Type B pancreatic cell (in vitro differentiated cells): ENCODE results near the gene NMRAL1. TPM values are rescaled to one million over a fixed set of nuclear protein-coding genes. Genes with fewer than 3 reads are reported as not detected.

Experiments used
- DNase-seq: peaks from one replicate; pipeline ENCODE4 v3.0.0; 2021; ENCODE audit warnings: mixed read lengths; ENCODE audit not compliant: unreplicated experiment; ENCODE audit errors: extremely low spot score
- H3K27ac Mint-ChIP-seq: 2 replicates; pipeline ENCODE4 v1.8.0; 2021; ENCODE audit warnings: mild to moderate bottlenecking, mixed read lengths
- H3K27me3 Mint-ChIP-seq: 2 replicates; pipeline ENCODE4 v1.8.0; 2021; ENCODE audit warnings: mixed read lengths
- H3K36me3 Mint-ChIP-seq: 2 replicates; pipeline ENCODE4 v1.8.0; 2021; ENCODE audit warnings: mixed read lengths
- H3K4me1 Mint-ChIP-seq: one replicate; pipeline ENCODE4 v1.8.0; 2021; ENCODE audit warnings: mixed read lengths; ENCODE audit not compliant: unreplicated experiment
- H3K4me3 Mint-ChIP-seq: 2 replicates; pipeline ENCODE4 v1.8.0; 2021; ENCODE audit warnings: mild to moderate bottlenecking, mixed read lengths
- H3K9me3 Mint-ChIP-seq: 2 replicates; pipeline ENCODE4 v1.8.0; 2021; ENCODE audit warnings: mixed read lengths
- total RNA-seq: library from RNA; stranded (reverse); gene quantifications from 2 replicates; pipeline ENCODE4 v1.2.1, GENCODE V29; 2021; ENCODE audit warnings: low replicate concordance
- TF ChIP-seq, protein P1 (sequence below): fragments of 200-600 bp; sonication (generic); conservative IDR thresholded peaks from 2 replicates; pipeline ENCODE4 v1.5.0; 2021; ENCODE audit warnings: antibody characterized with exemption, mild to moderate bottlenecking

The NMRAL1 gene
- total RNA-seq, 1 donor from 2014 or later: 49.1 TPM

- Mint-ChIP-seq H3K36me3 (no peaks in the 10 kb centered on the region), H3K27ac (peak overlapping the region; percentile 53), H3K9me3 (no peaks in the 10 kb centered on the region), H3K27me3 (no peaks in the 10 kb centered on the region), H3K4me1 (peaks cover 29% of the 10 kb centered on the region), H3K4me3 (no peak overlapping the region)
- TF ChIP-seq, protein P1, sequence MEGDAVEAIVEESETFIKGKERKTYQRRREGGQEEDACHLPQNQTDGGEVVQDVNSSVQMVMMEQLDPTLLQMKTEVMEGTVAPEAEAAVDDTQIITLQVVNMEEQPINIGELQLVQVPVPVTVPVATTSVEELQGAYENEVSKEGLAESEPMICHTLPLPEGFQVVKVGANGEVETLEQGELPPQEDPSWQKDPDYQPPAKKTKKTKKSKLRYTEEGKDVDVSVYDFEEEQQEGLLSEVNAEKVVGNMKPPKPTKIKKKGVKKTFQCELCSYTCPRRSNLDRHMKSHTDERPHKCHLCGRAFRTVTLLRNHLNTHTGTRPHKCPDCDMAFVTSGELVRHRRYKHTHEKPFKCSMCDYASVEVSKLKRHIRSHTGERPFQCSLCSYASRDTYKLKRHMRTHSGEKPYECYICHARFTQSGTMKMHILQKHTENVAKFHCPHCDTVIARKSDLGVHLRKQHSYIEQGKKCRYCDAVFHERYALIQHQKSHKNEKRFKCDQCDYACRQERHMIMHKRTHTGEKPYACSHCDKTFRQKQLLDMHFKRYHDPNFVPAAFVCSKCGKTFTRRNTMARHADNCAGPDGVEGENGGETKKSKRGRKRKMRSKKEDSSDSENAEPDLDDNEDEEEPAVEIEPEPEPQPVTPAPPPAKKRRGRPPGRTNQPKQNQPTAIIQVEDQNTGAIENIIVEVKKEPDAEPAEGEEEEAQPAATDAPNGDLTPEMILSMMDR: peak; percentile 83
- no peak for DNase-seq
These were observed 43.6 kb upstream of the NMRAL1 start for GRCh38 chr16:4517812-4518680.

DNA sequence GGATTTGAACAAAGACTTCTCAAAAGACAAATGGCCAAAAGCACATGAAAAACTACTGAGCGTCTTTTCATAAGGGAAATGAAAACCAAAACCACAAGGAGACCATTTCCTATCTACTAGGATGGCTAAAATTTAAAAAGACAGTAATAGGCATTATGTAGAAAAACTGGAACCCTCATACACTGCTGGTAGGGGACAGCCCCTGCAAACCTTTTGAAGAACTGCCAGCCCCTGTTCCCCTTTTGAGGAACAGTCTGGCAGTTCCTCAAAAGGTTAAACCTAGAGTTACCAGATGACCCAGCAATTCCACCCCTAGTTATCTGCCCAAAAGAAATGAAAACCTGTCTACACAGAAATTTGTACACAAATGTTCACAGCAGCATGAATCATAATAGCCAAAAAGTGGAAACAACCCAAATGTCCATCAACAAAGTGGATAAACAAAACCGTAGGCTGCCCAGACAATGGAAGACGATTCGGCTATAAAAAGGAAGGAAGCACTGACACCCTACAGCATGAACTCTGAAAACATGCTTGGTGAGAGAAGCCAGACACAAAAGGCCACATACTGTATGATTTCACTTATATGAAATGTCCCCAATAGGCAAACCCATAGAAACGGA is 41.3 kb upstream of the NMRAL1 start:
- TF ChIP-seq, protein P1: no peak
- Mint-ChIP-seq H3K4me3 (no peak overlapping the region), H3K27me3 (no peaks in the 10 kb centered on the region), H3K27ac (no peak overlapping the region), H3K9me3 (no peaks in the 10 kb centered on the region), H3K36me3 (peaks cover 4% of the 10 kb centered on the region), H3K4me1 (peaks cover 27% of the 10 kb centered on the region)
- DNase-seq: no peak

DNA sequence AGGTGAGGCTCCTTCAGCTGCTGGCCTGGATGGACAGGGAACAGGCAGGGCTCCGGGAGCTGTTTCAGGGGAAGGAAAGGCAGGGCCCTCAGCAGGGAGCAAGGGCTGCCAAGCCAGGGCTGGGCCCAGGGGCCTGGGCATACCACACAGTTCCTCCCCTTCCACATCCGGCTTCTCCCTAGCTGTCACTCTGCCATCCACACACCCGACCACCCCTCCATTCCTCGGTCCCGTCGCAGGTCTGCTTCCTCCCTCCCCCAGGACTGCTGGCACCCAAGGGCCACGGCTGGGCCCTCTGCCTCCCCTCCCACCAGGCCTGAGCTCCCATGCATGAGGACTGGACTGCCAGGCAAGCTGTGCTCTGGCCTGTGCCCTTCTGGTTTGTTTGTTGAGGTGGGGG is 40.2 kb upstream of the NMRAL1 start:
- Mint-ChIP-seq H3K27me3 (no peaks in the 10 kb centered on the region), H3K4me1 (peaks cover 24% of the 10 kb centered on the region), H3K36me3 (peaks cover 4% of the 10 kb centered on the region), H3K9me3 (no peaks in the 10 kb centered on the region), H3K4me3 (no peak overlapping the region), H3K27ac (no peak overlapping the region)
- DNase-seq: no peak
- TF ChIP-seq, protein P1: no peak

DNA sequence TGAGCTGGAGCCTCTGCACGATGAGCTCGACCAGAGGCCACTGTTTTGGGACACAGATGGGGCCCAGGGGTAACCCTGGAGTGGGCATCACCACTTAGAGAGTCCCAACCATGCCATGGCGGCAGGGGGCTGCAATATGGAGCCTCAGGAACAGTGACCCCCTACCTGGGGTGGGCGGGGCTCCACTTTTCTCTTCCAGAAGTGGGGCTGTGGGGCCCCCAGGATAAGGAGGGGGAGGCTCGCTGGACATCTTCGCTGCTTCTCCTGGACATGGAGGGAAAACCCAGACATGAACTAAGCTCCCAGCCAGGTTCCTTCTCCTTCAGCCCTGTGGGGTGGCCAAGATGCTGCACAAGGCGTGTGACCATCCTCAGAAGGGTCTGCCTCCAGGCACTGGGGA is 39.5 kb upstream of the NMRAL1 start:
- Mint-ChIP-seq H3K4me3 (no peak overlapping the region), H3K4me1 (peaks cover 18% of the 10 kb centered on the region), H3K27me3 (no peaks in the 10 kb centered on the region), H3K27ac (no peak overlapping the region), H3K9me3 (no peaks in the 10 kb centered on the region), H3K36me3 (peaks cover 4% of the 10 kb centered on the region)
- TF ChIP-seq, protein P1: no peak
- DNase-seq: no peak

- no peaks in the 10 kb centered on the region for H3K9me3 Mint-ChIP-seq
- H3K36me3 Mint-ChIP-seq: peaks cover 4% of the 10 kb centered on the region
- TF ChIP-seq, protein P1: no peak
- DNase-seq: no peak
- H3K4me1 Mint-ChIP-seq: peaks cover 18% of the 10 kb centered on the region
- no peak overlapping the region for H3K27ac Mint-ChIP-seq
- no peaks in the 10 kb centered on the region for H3K27me3 Mint-ChIP-seq
- H3K4me3 Mint-ChIP-seq: no peak overlapping the region
These were observed 38.8 kb upstream of the NMRAL1 start for GRCh38 chr16:4513086-4513860.
